ENCODE data around the gene PLXDC2. TPM values are rescaled to one million over a fixed set of nuclear protein-coding genes. Genes with fewer than 3 reads are reported as not detected.

The PLXDC2 gene
- polyA plus RNA-seq, 1 experiment: 0.47 TPM

- no peak overlapping the region for H3K4me3 ChIP-seq (ENCODE audit: low read depth, low read length)
- no peak for DNase-seq (ENCODE audit: low read depth)
- H3K36me3 ChIP-seq (ENCODE audit: control insufficient read depth, insufficient read depth, low read length): no peaks in the 10 kb centered on the region
- POLR2A ChIA-PET: no interaction called here
- CTCF ChIA-PET: no interaction called here
- no peaks in the 10 kb centered on the region for H3K27me3 ChIP-seq (ENCODE audit: control insufficient read depth, insufficient read depth, low read length)
- no peak for TF ChIP-seq CTCF (IDR thresholded peaks at IDR 0.05; ENCODE audit: insufficient read depth, low read depth, low read length)
These were observed 16.1 kb upstream of the PLXDC2 start for GRCh38 chr10:19800161-19800560.

- CTCF ChIA-PET: no interaction called here
- Histone ChIP-seq H3K36me3 (ENCODE audit: control insufficient read depth, insufficient read depth, low read length) (no peaks in the 10 kb centered on the region), H3K27me3 (ENCODE audit: control insufficient read depth, insufficient read depth, low read length) (no peaks in the 10 kb centered on the region), H3K4me3 (ENCODE audit: low read depth, low read length) (no peak overlapping the region)
- no peak for DNase-seq (ENCODE audit: low read depth)
- POLR2A ChIA-PET: no interaction called here
- TF ChIP-seq CTCF (IDR thresholded peaks at IDR 0.05; ENCODE audit: insufficient read depth, low read depth, low read length): no peak
These were observed 14.9 kb upstream of the PLXDC2 start for GRCh38 chr10:19801369-19801768.

GRCh38 chr10:19803676-19804075 lies 12.6 kb upstream of the PLXDC2 start:
- no peaks in the 10 kb centered on the region for H3K36me3 ChIP-seq (ENCODE audit: control insufficient read depth, insufficient read depth, low read length)
- no peak for DNase-seq (ENCODE audit: low read depth)
- ChIA-PET POLR2A (no interaction called here), CTCF (no interaction called here)
- no peak for TF ChIP-seq CTCF (IDR thresholded peaks at IDR 0.05; ENCODE audit: insufficient read depth, low read depth, low read length)
- no peaks in the 10 kb centered on the region for H3K27me3 ChIP-seq (ENCODE audit: control insufficient read depth, insufficient read depth, low read length)
- H3K4me3 ChIP-seq (ENCODE audit: low read depth, low read length): no peak overlapping the region

- ChIA-PET CTCF (no interaction called here), POLR2A (no interaction called here)
- no peaks in the 10 kb centered on the region for H3K27me3 ChIP-seq (ENCODE audit: control insufficient read depth, insufficient read depth, low read length)
- DNase-seq (ENCODE audit: low read depth): no peak
- H3K36me3 ChIP-seq (ENCODE audit: control insufficient read depth, insufficient read depth, low read length): no peaks in the 10 kb centered on the region
- H3K4me3 ChIP-seq (ENCODE audit: low read depth, low read length): no peak overlapping the region
- TF ChIP-seq CTCF (IDR thresholded peaks at IDR 0.05; ENCODE audit: insufficient read depth, low read depth, low read length): no peak
These were observed 6.8 kb upstream of the PLXDC2 start for GRCh38 chr10:19809481-19809880.

- DNase-seq (ENCODE audit: low read depth): no peak
- Histone ChIP-seq H3K4me3 (ENCODE audit: low read depth, low read length) (no peak overlapping the region), H3K27me3 (ENCODE audit: control insufficient read depth, insufficient read depth, low read length) (peaks cover under 1% of the 10 kb centered on the region; the same call in 1 of the 2 replicates), H3K36me3 (ENCODE audit: control insufficient read depth, insufficient read depth, low read length) (no peaks in the 10 kb centered on the region)
- ChIA-PET CTCF (interaction anchor here (0.6 kb wide), 1 partner anchor 147 kb away, joined by 3 read pairs; no protein-coding TSS in a partner anchor), POLR2A (no interaction called here)
- no peak for TF ChIP-seq CTCF (IDR thresholded peaks at IDR 0.05; ENCODE audit: insufficient read depth, low read depth, low read length)
These were observed 4.7 kb upstream of the PLXDC2 start for GRCh38 chr10:19811540-19811939.

Measured in BJ (cell line).